ENCODE measurements around the gene CYB561.

CYB561 gene, protein sequence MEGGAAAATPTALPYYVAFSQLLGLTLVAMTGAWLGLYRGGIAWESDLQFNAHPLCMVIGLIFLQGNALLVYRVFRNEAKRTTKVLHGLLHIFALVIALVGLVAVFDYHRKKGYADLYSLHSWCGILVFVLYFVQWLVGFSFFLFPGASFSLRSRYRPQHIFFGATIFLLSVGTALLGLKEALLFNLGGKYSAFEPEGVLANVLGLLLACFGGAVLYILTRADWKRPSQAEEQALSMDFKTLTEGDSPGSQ

DNA sequence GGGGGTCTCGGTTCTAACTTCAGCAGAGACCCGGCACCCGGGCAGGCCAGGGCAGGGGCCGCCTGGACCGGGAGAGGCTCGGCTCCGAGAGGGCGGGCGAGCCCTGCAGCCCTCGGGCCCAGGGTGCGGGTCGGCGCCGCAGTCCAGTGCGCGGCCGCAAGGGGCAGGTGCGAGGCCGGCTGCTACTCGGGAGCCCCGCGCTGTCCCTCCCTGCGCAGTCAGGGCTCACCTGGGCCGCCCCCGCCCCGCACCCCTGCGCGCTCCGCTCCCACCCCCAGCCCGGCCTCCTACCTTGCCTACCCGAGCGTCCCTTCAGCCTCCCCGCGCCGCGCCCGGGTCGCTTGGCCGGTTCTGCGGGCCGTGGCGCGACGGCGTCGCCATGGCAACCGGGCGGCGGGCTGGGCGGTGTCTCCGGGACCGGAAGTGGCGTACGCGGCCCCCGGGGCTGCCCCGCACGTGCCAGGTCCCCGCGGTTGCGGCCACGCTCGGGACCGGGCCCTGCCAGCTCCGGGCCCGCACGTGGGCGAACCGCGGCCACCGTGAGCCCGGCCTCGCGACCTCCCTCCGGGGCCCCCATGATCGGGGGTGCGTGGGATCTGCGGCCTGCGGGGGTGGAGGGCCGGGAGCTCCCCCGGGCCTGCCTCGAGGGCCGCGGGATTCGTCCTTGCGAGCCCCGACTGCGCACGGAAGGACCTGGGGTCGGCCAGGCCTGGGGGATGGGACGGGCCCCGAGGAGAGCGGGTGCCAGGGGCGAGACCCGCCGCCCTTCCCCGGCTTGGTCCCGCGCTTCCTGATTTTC, at the start of gene CYB561:
Gene CYB561 (minus strand): TSS at position 353 of the 799 bp plus-strand sequence. CDS start 8,759 bp downstream, outside the sequence.
- peak; percentile 53 for DNase-seq (ENCODE audit: low spot score)

DNA sequence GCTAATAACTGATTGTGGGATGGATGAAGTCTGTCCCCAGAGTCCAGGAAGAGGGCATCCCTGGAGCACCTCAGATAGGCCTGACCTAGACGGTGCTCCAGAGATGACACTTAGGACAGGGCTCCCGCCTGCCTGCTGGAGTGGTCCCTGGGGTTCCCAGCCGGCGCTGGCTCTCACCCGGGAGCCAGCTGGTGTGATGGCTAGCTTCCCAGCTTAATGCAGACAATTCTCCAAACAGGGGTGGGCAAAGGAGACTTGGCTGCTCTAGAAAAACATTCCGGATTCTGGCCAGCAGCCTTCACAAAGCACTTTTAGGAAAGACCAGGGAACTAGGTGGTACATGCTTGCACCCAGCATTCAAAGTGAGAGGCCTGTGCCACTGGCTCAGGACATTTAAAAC, 49.4 kb upstream of the CYB561 start:
- DNase-seq (ENCODE audit: low spot score): no peak

DNA sequence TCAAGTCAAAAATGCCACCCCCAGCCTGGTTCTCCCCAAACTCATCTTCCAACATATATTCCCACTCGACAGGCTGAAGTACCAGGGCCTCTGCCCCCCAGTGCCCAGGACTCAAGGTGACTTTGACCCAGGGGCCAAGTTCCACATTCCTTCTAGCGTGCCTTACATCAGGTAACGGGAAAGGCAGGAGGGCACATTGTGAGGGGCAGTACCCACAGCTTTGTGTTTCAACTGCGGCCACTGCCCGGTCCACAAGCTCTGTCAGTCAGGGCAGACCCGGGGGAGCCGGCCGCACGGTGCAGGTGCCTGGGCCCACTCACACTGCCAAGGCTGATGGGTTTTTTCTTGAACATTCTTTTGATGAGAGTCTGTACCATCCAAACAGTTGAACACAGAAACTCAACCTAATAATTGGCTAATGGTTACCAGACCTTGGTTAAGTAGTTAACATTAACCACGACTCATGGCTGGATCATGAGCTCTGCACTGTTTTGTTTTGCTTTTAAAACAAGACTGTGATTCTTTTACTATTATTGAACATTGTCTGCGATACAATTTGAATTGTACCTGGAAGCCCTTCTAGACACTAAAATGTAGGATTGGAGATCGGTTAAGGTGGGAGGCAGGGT, 48.3 kb upstream of the CYB561 start:
- DNase-seq (ENCODE audit: low spot score): no peak

DNA sequence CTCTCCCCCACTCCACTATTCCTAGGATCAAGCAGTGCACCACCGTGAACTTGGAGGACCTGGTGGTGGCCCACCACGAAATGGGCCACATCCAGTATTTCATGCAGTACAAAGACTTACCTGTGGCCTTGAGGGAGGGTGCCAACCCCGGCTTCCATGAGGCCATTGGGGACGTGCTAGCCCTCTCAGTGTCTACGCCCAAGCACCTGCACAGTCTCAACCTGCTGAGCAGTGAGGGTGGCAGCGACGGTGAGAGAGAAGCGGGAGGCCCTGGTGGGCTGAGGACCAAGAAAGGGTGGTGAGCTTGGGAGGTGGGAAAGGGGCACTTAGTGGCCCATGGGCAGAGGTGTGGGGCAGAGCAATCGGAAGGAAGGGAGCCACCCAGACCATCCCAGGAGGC, 47.3 kb upstream of the CYB561 start:
- no peak for DNase-seq (ENCODE audit: low spot score)

DNA sequence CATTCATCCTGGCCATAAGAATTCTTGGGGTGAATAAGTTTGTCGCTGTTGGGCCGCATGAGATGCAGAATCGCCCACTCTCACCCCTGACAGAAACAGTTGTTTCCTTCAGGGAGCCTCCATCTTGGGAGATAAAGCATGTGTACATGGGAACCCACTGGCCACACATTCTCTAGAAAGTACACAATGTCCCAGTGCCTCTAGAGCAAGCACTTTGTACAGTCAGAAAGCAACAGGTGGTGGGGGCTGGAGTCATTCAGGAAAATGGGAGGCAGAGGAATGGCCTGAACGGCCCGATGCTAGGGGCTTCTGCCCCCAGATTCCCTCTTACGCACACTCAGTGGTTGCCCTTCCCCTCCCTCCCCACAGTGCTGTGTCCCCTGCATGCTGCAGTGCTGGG, 46.8 kb upstream of the CYB561 start:
- DNase-seq (ENCODE audit: low spot score): no peak

DNA sequence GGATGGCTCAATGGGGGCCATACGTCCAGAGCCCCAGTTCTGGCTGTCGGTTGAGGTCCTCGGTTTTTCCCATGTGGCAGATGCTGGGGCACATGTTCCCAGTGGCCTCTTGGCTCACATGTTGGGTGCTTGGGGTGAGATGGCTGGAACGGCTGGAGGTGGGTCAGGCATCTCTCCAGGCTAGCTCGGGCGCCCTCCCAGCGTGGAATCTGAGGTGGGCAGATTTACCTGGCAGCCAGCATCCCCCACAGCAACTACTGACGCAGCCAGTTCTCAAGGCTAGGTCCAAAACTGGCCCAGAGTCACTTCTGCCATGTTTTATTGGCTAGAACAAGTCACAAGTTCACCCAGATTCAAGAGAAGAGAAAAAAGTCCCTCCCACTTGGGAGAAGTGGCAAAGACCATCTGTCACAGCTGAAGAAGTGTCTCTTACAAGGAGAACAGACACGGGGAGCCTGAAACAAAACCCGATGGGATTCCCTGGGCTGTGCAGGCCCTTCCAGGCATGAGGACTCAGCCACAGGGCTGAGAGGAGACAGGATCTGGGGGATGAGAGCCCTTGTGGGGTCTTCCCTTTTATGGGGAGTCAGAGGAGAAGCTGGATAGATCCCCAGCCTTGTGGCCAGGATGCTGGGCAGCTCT, 46.0 kb upstream of the CYB561 start:
- no peak for DNase-seq (ENCODE audit: low spot score)

DNA sequence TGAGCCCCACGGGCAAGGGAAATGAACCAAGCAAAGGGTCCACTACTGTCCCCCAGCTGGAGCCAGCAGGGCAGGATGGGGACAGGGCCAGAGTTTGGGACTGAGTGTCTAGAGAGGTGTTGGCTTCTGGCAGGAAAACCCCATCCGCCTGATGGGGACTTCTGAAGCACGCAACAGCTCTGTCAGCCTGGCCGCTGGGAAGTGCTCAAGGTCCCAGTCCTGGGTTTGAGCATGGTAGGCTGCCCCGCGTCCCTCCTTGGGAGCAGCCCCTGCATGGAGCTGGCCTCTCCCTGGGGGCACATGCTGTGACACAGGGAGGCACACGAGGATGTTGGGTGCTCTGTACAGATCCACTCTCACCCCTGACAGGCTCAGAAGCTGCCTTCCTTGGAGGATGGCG, 45.3 kb upstream of the CYB561 start:
- no peak for DNase-seq (ENCODE audit: low spot score)

DNA sequence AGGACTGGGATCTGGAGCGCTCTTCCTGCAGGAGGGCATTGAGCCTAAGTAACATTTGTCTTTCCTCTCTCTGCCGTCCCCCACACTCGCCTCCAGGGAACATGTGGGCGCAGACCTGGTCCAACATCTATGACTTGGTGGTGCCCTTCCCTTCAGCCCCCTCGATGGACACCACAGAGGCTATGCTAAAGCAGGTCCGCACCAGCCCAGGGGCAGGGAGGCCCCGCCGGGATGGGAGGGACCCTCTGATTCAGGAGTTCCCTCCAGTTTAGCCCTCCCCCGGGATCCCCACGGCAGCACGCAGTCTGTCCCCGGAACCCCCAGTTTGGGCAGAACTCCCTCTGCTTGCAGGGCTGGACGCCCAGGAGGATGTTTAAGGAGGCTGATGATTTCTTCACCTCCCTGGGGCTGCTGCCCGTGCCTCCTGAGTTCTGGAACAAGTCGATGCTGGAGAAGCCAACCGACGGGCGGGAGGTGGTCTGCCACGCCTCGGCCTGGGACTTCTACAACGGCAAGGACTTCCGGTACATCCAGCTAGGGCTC, 44.8 kb upstream of the CYB561 start:
- DNase-seq (ENCODE audit: low spot score): no peak

DNA sequence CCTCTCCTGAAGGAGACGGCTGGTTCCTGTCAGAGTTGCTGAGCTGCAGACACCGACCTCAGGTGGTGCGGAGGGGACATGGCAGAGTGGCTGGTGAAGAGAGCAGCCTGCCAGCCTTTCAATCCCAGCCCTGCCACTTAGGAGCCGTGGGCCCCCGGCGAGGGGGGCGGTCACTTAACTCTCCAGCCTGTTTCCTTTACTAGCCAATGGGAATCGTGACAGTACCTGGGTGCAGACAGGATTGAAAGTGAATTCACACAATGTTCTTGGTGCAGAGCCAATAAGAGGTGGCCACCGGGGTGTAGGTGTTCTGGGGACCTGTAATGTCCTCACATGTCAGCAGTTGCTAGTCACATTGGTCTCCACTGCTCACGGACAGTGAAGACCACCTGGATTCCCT, 44.2 kb upstream of the CYB561 start:
- DNase-seq (ENCODE audit: low spot score): no peak

DNA sequence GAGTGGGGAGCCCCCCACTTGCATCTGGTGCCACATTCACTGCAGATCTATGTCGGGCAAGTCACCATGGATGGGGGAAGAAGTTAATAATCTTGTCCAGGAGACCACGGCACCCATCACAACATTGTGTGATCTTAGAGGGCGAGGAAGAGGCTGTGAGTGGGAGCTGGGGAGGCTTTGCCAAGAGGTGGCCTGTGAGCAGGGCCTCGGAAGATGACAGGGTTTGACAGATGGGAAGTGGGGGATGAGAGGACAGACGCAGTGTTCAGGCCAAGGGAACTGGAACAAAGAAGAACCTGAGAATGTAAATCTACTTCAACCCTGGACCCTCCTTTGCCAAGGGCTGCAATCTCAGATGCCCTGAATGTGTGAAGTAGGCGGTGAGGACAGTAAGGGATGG, 43.2 kb upstream of the CYB561 start:
- no peak for DNase-seq (ENCODE audit: low spot score)

DNA sequence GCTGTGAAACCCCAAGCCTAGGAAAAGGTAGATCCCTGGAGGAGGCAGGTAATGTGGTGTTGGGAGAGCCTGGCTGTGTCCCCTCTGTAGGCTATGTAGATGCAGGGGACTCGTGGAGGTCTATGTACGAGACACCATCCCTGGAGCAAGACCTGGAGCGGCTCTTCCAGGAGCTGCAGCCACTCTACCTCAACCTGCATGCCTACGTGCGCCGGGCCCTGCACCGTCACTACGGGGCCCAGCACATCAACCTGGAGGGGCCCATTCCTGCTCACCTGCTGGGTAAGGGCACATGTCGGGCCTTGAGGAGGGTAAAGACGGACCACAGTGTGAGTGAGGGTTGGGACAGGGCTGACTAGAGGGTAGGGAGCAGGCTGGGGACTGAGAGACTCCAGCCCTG, 42.7 kb upstream of the CYB561 start:
- DNase-seq (ENCODE audit: low spot score): no peak

DNA sequence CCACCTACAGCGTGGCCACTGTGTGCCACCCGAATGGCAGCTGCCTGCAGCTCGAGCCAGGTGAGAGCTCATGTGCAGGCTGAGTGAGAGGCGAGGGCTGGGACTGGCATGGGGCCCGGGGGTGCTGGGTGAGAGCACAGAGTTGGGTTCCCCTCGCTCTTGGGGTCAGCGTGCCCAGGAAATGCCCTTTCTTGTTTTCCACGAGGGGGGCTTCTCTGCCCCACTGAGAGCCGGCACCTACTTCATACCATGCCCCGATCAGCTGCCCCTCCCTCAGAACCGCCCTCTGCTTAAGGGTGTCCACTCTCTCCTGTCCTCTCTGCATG, 40.9 kb upstream of the CYB561 start:
- DNase-seq (ENCODE audit: low spot score): no peak

DNA sequence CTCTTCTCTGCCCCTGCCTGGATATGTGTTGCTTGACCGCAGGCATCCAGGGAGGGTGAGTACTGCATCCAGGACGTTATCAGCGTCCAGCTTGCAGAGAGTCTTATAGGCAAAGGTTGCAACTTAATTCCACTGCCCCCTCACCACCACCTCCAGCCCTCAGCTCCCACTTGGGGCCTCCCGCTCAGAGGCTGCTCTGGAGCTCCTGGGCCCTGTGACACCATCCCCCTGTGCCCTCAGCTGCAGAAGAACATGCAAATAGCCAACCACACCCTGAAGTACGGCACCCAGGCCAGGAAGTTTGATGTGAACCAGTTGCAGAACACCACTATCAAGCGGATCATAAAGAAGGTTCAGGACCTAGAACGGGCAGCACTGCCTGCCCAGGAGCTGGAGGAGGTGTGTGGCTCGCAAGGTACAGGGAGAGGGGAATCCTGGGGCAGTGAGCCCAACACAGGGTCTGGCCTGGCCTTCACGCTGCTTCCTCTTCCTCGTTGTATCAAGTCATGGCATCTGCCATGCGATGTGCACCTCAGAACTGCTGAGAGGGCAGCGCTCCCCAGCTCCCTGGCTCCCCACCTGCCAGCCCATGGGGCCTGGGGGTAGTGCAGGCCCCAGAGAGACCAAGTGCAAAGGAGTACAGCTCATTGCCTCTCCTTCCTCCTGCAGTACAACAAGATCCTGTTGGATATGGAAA, 40.4 kb upstream of the CYB561 start:
- no peak for DNase-seq (ENCODE audit: low spot score)

DNA sequence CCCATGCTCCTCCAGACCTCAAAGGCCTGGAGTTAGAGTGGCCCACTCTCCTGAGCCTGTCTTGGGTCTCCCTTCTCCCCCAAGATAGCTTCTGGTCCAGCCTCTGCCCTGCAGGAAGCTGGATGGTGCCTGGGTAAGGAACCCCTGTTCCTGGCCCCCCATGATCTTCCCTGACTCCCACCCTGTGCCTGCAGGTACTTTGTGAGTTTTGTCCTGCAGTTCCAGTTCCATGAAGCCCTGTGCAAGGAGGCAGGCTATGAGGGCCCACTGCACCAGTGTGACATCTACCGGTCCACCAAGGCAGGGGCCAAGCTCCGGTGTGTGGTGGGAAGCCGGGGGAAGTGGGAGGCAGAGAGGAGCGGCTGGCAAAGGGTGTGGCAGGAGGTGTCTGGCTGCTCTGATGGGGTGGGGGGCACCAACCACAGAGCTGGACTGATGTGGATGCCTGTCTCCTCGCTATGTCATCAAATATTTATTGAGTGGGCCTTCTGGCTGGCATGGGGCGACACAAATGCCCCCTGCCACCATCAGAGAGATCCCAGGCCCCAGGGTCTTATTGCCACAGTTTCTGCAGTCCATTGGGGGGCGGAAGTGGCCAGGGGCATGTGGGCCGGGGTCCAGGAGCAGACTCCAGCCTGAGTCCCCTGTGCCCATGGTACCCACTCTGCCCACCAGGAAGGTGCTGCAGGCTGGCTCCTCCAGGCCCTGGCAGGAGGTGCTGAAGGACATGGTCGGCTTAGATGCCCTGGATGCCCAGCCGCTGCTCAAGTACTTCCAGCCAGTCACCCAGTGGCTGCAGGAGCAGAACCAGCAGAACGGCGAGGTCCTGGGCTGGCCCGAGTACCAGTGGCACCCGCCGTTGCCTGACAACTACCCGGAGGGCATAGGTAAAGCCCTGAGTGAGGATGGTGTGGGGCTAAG, 37.8 kb upstream of the CYB561 start:
- no peak for DNase-seq (ENCODE audit: low spot score)

DNA sequence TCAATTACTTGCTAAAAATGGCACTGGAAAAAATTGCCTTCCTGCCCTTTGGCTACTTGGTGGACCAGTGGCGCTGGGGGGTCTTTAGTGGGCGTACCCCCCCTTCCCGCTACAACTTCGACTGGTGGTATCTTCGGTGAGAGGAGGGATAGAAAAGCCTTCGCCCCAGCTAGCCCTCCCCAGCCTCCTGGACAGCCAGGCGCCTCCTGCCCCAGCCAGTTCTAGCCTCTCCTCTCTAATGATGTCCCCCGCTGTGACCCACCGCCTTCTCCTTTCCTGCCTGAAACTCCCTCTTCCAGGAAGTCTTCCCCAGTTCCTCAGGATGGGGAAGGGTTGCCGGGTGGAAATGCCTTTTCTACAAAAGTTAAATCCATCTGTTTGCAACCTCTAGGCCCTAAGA, 36.9 kb upstream of the CYB561 start:
- no peak for DNase-seq (ENCODE audit: low spot score)

DNA sequence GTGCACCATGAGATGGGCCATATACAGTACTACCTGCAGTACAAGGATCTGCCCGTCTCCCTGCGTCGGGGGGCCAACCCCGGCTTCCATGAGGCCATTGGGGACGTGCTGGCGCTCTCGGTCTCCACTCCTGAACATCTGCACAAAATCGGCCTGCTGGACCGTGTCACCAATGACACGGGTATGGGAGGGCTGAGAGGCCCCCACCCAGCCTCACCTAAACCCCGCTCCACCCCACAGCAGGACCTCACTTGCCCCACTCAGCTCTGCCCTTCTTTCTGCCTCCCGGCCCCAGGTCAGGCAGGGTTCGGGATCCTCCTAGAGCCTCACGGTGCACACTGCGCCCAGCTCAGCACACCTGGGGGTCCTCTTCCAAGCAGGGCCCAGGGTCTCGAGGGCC, 36.4 kb upstream of the CYB561 start:
- no peak for DNase-seq (ENCODE audit: low spot score)

DNA sequence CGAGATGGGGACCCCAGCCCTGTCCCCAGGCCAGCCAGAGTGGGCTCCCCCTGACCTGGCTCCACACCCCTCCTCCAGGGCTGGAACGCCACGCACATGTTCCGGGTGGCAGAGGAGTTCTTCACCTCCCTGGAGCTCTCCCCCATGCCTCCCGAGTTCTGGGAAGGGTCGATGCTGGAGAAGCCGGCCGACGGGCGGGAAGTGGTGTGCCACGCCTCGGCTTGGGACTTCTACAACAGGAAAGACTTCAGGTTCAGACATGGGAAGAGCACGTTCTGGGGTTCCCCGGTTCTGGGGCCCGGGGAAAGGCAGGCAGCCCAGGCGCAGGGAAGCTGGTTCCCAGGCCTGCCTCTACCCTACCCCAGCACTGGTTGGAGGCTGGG, 35.4 kb upstream of the CYB561 start:
- no peak for DNase-seq (ENCODE audit: low spot score)

DNA sequence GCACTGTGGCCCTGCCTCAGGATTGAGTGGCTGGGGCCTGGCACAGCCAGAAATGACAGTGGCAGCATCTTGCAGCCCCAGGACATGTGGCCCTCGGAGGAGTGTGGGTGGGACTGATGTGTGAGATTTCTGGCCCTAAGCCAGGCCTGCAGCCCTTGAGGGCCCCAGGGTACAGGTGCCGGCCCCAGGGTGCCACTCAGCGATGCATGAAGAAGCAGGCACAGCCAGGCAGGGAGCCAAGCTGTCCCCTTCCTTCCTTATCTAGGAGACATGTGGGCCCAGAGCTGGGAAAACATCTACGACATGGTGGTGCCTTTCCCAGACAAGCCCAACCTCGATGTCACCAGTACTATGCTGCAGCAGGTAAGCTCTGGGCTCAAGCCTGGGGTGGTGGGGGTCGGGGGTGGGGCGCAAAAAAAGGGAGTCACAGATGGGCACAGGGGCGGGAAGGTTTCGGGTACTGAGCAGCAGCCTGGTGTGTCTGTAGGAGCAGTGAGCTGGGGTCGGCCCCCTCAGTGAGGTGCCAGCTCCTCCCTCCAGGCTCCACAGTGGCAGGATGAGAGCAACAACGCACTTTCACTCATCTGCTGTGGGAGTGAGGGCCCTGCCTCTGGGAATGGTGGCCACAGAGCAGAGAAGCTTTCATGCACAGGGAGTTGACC, 34.9 kb upstream of the CYB561 start:
- DNase-seq (ENCODE audit: low spot score): no peak

DNA sequence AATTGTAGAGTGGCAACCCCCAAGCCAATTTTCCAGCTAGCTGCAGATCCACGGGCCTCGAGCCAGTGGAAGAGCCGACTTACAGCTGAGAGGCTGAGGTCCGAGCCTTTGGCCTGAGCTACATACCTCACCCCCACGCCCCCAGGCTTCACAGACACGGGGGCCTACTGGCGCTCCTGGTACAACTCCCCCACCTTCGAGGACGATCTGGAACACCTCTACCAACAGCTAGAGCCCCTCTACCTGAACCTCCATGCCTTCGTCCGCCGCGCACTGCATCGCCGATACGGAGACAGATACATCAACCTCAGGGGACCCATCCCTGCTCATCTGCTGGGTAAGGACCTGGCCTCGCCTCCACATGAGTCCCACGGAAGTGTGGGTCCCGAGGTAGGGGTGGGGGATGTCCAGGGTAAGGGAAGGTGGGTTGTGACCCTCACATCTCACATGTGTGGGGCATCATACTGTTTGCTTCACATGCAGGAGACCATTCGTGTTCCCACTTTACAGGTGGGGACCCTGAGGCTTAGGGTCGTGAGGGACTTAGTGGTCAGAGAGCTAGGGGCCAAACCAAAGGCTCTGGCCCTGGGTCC, 34.2 kb upstream of the CYB561 start:
- DNase-seq (ENCODE audit: low spot score): no peak

Data from Ammon's horn (tissue), 1 donor.